Naive B cell (primary cell): Measurements from ENCODE around the gene RARA. TPM values are rescaled to one million over a fixed set of nuclear protein-coding genes. Genes with fewer than 3 reads are reported as not detected.
A peak's percentile ranks its signal among the peaks of the same experiment; 100 is the strongest.
"Not testable (repeated sequence)": the region's sequence is repeated elsewhere in the genome, so short reads cannot be mapped to it uniquely, and the experiment has no call there.

Experiments used
- ATAC-seq, 2 donors: fragments of 150-1000 bp; cut with Tn5 transposase; 2 replicates each; pipeline ENCODE4 v1.10.0; 2021; ENCODE audit warnings: low read depth in 2 of 2, mild to moderate bottlenecking in 2 of 2, moderate library complexity in 2 of 2
- DNase-seq: peaks from one replicate; pipeline ENCODE4 v3.0.0; 2022
- H3K27ac Mint-ChIP-seq, 6 donors: one replicate each; pipeline ENCODE4 v1.8.0; 2020 to 2022; ENCODE audit warnings: mild to moderate bottlenecking in 6 of 6, mixed read lengths in 6 of 6, moderate library complexity in 5 of 6, inconsistent platforms in 2 of 6
- H3K27me3 Mint-ChIP-seq, 3 donors: one replicate each; pipeline ENCODE4 v1.8.0; 2021 to 2022; ENCODE audit warnings: mixed read lengths in 3 of 3, mild to moderate bottlenecking in 1 of 3
- H3K36me3 Mint-ChIP-seq, 2 donors: one replicate each; pipeline ENCODE4 v1.8.0; 2020 to 2022; ENCODE audit warnings: mixed read lengths in 2 of 2, inconsistent platforms in 1 of 2, mild to moderate bottlenecking in 1 of 2
- H3K4me1 Mint-ChIP-seq, 3 donors: one replicate each; pipeline ENCODE4 v1.8.0; 2020 to 2022; ENCODE audit warnings: mixed read lengths in 3 of 3, inconsistent platforms in 1 of 3, mild to moderate bottlenecking in 1 of 3, moderate library complexity in 1 of 3
- H3K4me3 Mint-ChIP-seq, 8 donors: one replicate each; pipeline ENCODE4 v1.8.0; 2020 to 2022; ENCODE audit warnings: mild to moderate bottlenecking in 8 of 8, mixed read lengths in 8 of 8, moderate library complexity in 8 of 8, inconsistent platforms in 2 of 8
- H3K9me3 Mint-ChIP-seq, 7 donors: one replicate each; pipeline ENCODE4 v1.8.0; 2020 to 2022; ENCODE audit warnings: mixed read lengths in 7 of 7, mild to moderate bottlenecking in 5 of 7, inconsistent platforms in 2 of 7, moderate library complexity in 1 of 7
- polyA plus RNA-seq, 6 donors: library from polyadenylated mRNA; unstranded; fragments of 300-500 nt; fragmentation: Illumina TruSeq; gene quantifications; one replicate each; pipeline ENCODE4 v1.2.3, GENCODE V29; 2021; ENCODE audit warnings: low read depth in 6 of 6

RARA gene
- polyA plus RNA-seq, 6 donors from 2014 or later, result 3.1 to 12.6 (median 7.8) TPM

DNA sequence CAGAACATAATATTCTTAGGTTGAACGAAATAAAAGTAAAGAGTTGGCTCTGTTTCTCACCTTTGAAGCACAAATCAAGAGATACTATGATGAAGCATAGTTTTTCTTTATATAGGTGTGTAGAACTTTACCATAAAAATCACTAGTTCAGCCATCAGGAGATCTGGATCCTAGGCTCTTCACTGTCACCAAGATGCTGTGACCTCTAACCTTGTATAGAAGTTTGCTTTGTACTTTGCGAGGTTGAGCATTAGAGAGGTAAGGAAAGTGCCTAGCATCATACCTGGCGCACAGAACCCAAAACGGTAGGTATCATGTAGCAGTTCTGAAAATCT is 21.9 kb upstream of the RARA start:
- ATAC-seq, result no peak
- no peaks in the 10 kb centered on the region for H3K36me3 Mint-ChIP-seq
- DNase-seq, result no peak
- no peaks in the 10 kb centered on the region for H3K9me3 Mint-ChIP-seq
- H3K27ac Mint-ChIP-seq, result peak overlapping the region; percentile 61 to 97 (median 82)
- H3K4me3 Mint-ChIP-seq, result peak overlapping the region in 5 of 8 donors; percentile 89 to 100 (median 95)
- peaks cover 9 to 13% (median 10%) of the 10 kb centered on the region in 3 donors for H3K4me1 Mint-ChIP-seq
- no peaks in the 10 kb centered on the region for H3K27me3 Mint-ChIP-seq

DNA sequence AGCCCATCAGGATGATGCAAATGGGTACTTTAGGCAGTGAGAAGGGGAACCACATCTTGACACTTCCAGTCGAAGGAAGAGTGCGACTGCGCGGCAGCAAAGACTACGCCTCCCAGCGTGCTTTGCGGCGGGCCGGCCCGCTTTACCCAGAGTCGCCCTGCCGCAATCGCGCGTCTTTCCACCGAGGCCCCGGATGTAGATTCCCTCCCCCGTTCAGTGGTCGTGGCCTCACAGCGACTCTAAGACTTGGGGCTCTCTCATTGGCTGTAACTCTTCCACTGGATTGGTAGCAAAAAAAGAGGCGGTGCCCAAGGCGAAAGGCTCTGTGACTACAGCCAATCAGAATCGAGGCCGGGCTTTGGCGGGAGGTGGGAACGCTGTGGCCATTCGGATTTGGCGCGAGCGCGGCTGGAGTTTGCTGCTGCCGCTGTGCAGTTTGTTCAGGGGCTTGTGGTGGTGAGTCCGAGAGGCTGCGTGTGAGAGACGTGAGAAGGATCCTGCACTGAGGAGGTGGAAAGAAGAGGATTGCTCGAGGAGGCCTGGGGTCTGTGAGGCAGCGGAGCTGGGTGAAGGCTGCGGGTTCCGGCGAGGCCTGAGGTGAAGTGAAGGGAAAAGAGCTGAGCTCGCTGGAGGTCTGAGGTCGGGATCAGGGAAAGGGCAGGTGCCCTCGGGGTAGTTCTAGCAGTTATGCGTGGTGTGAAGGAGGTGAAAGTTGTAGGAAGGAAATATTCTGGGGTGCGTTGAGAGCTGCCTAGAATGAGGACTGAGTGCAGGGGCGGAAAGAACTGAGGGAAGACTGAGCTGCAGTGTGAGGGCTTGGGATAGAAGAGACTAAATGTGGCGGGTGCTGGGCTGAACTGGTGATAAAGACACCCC is 21.2 kb upstream of the RARA start, which contains the start of gene CDC6:
TSS of gene CDC6 (plus strand) at position 386 of the 876 bp plus-strand sequence. CDS start 1,542 bp downstream, outside the sequence.
- peak within 1 kb of the TSS; percentile 89 to 100 (median 97) for H3K4me3 Mint-ChIP-seq
- H3K27ac Mint-ChIP-seq, result peak within 1 kb of the TSS; percentile 61 to 97 (median 82)
- no peaks in the 10 kb centered on the region for H3K9me3 Mint-ChIP-seq
- ATAC-seq, result peak; percentile 93 to 95
- H3K4me1 Mint-ChIP-seq, result peaks cover 9 to 13% (median 10%) of the 10 kb centered on the region in 3 donors
- H3K36me3 Mint-ChIP-seq, result no peaks in the 10 kb centered on the region
- peak; percentile 98 for DNase-seq
- no peaks in the 10 kb centered on the region for H3K27me3 Mint-ChIP-seq

DNA sequence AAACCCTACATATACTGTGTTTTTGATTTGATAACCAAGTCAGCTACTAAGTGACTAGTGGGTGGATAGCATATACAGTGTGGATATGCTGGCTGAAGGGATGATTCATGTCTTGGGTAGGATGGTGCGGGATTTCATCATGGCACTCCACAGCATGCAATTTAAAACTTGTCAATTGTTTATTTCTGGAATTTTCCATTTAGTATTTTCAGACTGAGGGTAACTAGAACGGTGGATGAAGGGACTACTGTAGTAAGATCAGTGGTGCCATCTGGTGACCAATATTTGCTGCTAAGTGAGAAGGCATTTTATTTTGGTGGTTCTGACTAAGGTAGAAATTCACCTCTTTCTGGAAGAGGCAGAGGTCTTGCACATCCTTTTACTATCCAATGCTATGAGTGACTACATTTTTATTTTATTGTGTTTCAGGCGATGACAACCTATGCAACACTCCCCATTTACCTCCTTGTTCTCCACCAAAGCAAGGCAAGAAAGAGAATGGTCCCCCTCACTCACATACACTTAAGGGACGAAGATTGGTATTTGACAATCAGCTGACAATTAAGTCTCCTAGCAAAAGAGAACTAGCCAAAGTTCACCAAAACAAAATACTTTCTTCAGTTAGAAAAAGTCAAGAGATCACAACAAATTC is 18.2 kb upstream of the RARA start:
- Mint-ChIP-seq H3K27ac (no peak overlapping the region), H3K36me3 (no peaks in the 10 kb centered on the region)

DNA sequence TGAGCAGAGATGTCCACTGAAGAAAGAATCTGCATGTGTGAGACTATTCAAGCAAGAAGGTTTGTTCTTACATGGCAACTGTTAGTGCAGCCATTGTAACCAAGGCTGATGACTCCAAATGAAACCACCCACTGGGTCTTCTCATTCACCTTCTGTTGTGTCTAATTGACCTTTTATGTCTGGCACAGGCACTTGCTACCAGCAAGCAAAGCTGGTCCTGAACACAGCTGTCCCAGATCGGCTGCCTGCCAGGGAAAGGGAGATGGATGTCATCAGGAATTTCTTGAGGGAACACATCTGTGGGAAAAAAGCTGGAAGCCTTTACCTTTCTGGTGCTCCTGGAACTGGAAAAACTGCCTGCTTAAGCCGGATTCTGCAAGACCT is 17.7 kb upstream of the RARA start:
- peaks cover 9 to 13% (median 10%) of the 10 kb centered on the region in 3 donors for H3K4me1 Mint-ChIP-seq
- H3K9me3 Mint-ChIP-seq, result no peaks in the 10 kb centered on the region
- ATAC-seq, result no peak

More for the DNA sequence above, 18.2 kb upstream of the RARA start:
- Mint-ChIP-seq H3K4me1 (peaks cover 9 to 13% (median 10%) of the 10 kb centered on the region in 3 donors), H3K27me3 (no peaks in the 10 kb centered on the region), H3K4me3 (no peak overlapping the region), H3K9me3 (no peaks in the 10 kb centered on the region)
- ATAC-seq (no peak), DNase-seq (peak; percentile 15)

DNA sequence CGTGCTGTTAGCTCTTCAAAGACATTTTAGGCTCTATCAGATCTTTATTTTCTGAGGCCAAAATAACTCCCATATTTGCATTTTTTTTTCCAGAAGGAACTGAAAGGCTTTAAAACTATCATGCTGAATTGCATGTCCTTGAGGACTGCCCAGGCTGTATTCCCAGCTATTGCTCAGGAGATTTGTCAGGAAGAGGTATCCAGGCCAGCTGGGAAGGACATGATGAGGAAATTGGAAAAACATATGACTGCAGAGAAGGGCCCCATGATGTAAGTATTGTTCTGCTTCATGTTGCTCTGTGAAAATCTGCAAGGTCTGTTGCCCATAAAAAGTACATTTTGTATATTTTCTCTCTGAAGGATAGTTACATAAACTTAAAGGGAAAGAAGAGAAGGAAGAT is 15.6 kb upstream of the RARA start:
- Mint-ChIP-seq H3K36me3 (no peaks in the 10 kb centered on the region), H3K27me3 (no peaks in the 10 kb centered on the region), H3K9me3 (no peaks in the 10 kb centered on the region), H3K27ac (peak overlapping the region in 1 of 6 donors; percentile 34), H3K4me1 (peaks cover 0 to under 1% (median 0%) of the 10 kb centered on the region in 3 donors), H3K4me3 (no peak overlapping the region)
- ATAC-seq (no peak), DNase-seq (no peak)

More for the DNA sequence above, 17.7 kb upstream of the RARA start:
- no peak overlapping the region for H3K4me3 Mint-ChIP-seq
- H3K27ac Mint-ChIP-seq, result no peak overlapping the region
- no peaks in the 10 kb centered on the region for H3K36me3 Mint-ChIP-seq
- DNase-seq, result no peak
- H3K27me3 Mint-ChIP-seq, result no peaks in the 10 kb centered on the region

DNA sequence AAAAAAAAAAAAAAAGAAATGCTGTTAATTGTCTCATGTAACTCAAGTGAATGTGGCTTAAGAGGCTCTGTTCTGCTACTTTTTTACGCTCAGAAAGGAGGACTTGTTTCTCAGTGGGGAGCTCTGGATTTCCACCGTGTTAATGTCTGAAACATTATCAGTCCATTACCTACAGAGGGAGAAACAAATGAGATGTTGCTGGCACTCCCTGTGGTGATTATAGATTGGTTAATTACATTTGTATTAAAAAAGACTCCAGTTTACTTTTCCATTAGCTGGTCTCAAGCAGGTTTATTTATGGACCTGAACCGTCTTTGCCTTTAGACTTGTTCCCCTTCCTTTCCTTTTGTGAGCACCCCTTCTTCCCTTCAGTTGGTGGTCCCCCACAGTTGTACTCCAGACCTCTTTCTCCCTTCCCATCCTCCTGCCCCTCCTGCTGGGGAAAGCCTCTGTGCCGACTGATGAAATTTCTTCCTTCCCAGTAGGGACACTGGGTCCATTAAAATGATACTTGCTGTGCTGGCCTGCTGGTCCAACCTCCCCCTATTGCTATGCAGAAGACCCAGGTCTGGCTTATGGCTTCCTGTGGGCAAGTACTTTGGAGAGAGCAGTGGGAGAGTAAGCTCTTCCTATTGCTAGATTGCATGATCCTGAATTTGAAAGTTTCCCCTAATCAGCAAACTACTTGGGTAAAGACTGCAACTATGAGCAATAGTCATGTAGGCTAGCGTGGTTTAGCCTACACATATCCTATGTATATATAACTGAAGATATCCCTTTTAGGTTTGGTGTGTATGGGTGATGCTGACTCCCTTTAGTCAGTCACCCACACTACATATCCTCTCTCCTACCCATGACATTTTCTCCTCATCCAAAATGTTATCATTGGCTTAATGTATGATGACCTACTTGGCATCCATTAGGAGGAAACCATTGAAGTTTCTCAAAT is 13.2 kb upstream of the RARA start:
- ATAC-seq (no peak), DNase-seq (no peak)
- Mint-ChIP-seq H3K4me3 (no peak overlapping the region), H3K27me3 (no peaks in the 10 kb centered on the region), H3K36me3 (no peaks in the 10 kb centered on the region), H3K4me1 (no peaks in the 10 kb centered on the region), H3K9me3 (no peaks in the 10 kb centered on the region), H3K27ac (no peak overlapping the region)

DNA sequence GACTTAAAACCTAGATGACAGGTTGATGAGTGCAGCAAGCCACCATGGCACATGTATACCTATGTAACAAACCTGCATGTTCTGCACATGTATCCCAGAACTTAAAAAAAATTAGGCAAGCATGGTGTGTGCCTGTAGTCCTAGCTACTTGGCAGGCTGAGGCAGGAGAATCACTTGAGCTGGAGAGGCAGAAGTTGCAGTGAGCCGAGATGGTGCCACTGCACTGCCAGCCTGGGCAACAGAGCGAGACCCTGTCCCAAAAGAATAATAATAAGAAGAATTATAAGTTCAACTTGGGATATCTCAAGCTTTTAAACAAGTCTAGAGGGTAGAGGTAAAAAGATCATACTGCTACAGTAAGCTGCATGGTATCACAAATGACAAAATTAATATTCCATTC is 11.5 kb upstream of the RARA start:
- Mint-ChIP-seq H3K27ac (peak overlapping the region in 1 of 6 donors; percentile 16), H3K9me3 (no peaks in the 10 kb centered on the region), H3K36me3 (no peaks in the 10 kb centered on the region), H3K4me1 (no peaks in the 10 kb centered on the region), H3K27me3 (no peaks in the 10 kb centered on the region), H3K4me3 (no peak overlapping the region)
- DNase-seq, result no peak
- no peak for ATAC-seq

DNA sequence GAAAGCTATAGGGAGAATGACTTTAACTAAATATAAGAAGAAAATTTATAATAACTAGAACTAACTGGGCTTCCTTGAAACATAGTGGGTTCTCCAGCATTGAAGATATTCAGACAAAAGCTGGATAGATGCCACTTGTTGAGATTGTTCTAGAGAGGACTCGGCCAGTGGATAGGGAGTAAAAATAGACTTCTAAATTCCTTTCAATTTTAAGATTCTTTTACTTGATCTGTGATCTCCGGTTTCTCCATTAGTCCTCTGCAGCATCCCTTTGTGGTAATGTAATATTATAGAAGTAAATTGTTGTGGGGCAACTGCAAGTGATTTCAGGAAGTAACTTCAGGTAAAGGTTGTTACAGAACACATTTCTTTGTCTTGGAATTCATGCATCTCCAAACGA is 10.3 kb upstream of the RARA start:
- ATAC-seq (no peak), DNase-seq (no peak)
- H3K4me1 Mint-ChIP-seq, result peaks cover 5 to 8% (median 6%) of the 10 kb centered on the region in 3 donors
- peak overlapping the region in 1 of 6 donors; percentile 38 for H3K27ac Mint-ChIP-seq
- H3K36me3 Mint-ChIP-seq, result no peaks in the 10 kb centered on the region
- H3K27me3 Mint-ChIP-seq, result no peaks in the 10 kb centered on the region
- H3K4me3 Mint-ChIP-seq, result no peak overlapping the region
- no peaks in the 10 kb centered on the region for H3K9me3 Mint-ChIP-seq

DNA sequence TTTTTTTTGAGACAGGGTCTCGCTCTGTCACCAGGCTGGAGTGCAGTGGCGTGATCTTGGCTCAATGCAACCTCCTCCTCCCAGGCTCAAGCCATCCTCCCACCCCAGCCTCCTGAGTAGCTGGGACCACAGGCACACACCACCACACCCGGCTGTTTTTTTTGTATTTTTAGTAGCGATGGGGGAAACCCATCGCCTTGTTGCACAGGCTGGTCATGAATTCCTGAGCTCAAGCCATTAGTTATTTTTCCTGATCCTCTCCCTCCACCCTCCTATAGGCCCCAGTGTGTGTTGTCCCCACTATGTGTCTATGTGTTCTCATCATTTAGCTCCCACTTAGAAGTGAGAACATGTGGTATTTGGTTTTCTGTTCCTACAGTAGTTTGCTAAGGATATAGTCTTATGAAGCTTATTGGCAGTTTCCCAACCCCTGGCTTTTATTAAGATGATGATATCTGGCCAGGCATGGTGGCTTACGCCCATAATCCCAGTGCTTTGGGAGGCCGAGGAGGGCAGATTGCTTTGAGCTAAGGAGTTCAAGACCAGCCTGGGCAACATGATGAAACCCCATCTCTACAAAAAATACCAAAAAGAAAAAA is 9.7 kb upstream of the RARA start:
- not testable (repeated sequence) for ATAC-seq, H3K4me3 Mint-ChIP-seq, DNase-seq, H3K4me1 Mint-ChIP-seq, H3K9me3 Mint-ChIP-seq, H3K27me3 Mint-ChIP-seq, H3K36me3 Mint-ChIP-seq
- H3K27ac Mint-ChIP-seq, result peak overlapping the region in 1 of 6 donors; percentile 44

DNA sequence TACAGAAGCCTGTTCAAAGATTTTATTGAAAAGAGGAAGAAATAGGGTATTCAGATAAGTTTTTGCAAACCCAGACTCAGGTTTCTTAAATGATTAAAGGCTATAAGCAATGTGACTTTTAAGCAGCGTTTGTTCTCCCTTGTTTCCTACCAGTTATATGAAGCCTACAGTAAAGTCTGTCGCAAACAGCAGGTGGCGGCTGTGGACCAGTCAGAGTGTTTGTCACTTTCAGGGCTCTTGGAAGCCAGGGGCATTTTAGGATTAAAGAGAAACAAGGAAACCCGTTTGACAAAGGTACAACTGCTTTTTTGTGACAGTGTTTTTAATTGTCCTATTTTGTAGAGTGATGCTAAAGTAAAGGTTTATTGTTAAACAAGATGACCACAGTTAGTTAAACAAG is 7.7 kb upstream of the RARA start:
- H3K27me3 Mint-ChIP-seq, result no peaks in the 10 kb centered on the region
- no peaks in the 10 kb centered on the region for H3K9me3 Mint-ChIP-seq
- H3K4me3 Mint-ChIP-seq, result no peak overlapping the region
- no peak overlapping the region for H3K27ac Mint-ChIP-seq
- no peak for ATAC-seq
- DNase-seq, result no peak
- peaks cover 5 to 8% (median 6%) of the 10 kb centered on the region in 3 donors for H3K4me1 Mint-ChIP-seq
- H3K36me3 Mint-ChIP-seq, result no peaks in the 10 kb centered on the region

DNA sequence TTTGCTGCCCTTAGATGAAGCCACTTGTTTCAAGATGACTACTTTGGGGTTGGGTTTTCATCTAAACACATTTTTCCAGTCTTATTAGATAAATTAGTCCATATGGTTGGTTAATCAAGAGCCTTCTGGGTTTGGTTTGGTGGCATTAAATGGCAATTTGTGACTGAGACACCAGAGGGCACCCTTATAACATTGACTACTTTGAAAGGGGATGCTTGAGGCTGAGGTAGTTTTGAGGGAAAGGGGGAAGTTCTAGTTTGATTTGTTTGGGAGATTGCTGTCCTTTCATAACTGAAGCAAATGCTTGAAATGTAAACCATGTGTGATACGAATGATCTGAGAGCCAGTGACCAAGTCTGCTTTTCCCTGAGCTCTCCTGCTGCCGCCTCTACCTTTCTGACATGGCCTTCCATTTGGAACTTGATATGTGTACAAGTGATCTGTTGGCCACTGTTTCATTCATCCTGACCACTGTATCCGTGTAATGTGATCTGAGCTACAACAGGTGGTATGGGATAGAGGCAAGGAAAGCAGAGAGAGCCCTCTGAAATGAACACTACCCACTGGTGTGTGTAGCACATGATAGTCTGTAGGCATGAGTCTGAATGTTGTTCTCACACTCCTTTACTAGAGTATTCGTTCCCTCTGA is 5.8 kb upstream of the RARA start:
- Mint-ChIP-seq H3K4me1 (peaks cover 5 to 8% (median 6%) of the 10 kb centered on the region in 3 donors), H3K27ac (peak overlapping the region in 2 of 6 donors; percentile 0 to 17), H3K27me3 (no peaks in the 10 kb centered on the region), H3K36me3 (no peaks in the 10 kb centered on the region), H3K4me3 (no peak overlapping the region), H3K9me3 (no peaks in the 10 kb centered on the region)
- ATAC-seq, result peak; percentile 90 to 91
- peak; percentile 73 for DNase-seq

DNA sequence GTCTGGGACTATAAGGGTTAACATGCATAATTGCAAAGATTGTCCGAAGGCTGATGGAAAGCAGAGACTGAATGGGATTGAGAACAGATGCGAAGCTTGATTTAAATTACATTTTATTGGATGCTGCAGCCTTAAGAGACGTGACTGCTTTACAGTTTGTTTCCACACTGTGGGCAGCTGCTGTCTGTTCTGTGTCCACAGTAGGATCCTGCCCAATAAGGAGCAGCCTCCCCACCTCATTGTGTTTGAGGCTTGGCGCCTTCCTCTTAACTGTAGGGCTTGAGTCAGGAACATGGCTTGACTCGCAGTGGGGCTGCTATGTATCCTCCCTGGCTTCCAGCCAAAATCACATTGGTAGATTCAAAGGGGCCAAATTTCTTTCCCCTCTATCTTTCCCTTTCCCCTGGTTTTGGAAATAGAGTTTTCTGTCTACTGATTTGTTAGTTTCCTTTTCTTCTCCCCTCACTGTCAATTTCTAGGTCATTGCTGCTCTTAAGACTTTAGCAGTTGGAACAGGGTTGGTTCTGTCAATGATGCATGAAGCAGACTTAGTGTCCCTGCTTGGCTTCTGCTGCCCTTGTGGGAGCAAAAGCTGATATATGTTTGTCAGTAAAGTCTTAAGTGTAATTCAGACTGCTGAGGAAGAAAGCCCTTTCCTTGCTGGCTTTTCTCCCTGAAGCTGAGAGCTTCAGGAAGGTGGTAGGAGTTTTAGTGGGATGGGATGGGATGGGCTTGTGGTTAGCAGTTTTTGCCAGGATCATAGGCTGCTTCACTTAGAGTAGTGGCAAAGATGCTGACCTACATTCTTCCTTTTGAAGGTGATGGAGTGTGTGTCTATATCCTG is 5.0 kb upstream of the RARA start:
- H3K27me3 Mint-ChIP-seq, result no peaks in the 10 kb centered on the region
- H3K4me1 Mint-ChIP-seq, result peaks cover 5 to 8% (median 6%) of the 10 kb centered on the region in 3 donors
- no peaks in the 10 kb centered on the region for H3K9me3 Mint-ChIP-seq
- DNase-seq (no peak), ATAC-seq (no peak)
- peak overlapping the region in 1 of 6 donors; percentile 80 for H3K27ac Mint-ChIP-seq
- no peaks in the 10 kb centered on the region for H3K36me3 Mint-ChIP-seq
- H3K4me3 Mint-ChIP-seq, result no peak overlapping the region
